Activated CD4-positive, CD25-positive, alpha-beta regulatory T cell treated with anti-CD3 and anti-CD28 coated beads, Interleukin-2, amount 50 U/mL, for 16 hours (primary cell): Measurements from ENCODE around the gene DCC.

Source experiments
- DNase-seq: peaks from one replicate; pipeline ENCODE4 v3.0.0-alpha.2; 2020; ENCODE audit warnings: low read depth, low spot score

The DCC gene

GRCh38 chr18:52339891-52340371, at the start of gene DCC:
Gene DCC, plus strand, starts transcription at chr18:52340197. Its CDS starts 591 bp downstream, at chr18:52340788.
- no peak for DNase-seq

DNA sequence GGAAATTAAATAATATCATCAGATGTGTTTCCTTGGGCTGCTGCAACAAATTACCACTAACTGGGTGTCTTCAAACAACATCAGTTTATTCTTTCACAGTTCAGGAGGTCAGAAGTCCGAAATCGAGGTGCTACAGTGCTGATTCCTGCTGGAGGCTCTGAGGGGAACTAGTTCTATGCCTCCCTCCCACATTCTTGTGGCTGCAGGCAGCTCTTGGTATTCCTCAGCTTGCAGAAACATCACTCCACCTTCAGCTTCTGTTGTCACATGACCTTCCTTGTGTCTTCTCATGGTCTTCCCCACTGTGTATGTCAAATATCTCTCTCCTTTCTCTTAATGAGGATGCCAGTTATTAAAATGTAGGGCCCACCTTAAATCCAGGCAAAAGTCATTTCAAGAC, 29.3 kb upstream of the DCC start:
- no peak for DNase-seq

- DNase-seq, result no peak
These were observed 28.7 kb upstream of the DCC start for GRCh38 chr18:52311331-52311730.

GRCh38 chr18:52312346-52312745, 27.7 kb upstream of the DCC start:
- no peak for DNase-seq

DNA sequence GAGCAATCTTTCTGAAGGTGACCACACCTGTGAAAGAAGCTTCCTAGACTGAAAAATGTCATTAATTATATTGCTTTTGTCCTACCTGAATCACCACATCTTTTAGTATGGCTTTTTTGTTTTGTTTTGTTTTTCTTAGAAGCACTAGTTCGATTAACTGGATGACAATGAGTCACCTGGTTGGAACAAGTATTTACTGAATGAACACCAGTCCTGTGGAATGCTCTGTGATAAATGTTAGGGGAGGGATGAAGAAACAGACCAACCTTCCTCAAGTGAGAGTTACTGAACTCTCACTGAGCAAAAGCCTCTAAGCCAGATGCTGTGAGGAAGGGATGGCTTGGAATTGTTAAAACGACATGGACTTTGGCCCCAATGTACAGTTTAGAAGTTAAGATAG, 26.8 kb upstream of the DCC start:
- no peak for DNase-seq

- no peak for DNase-seq
These were observed 20.5 kb upstream of the DCC start for GRCh38 chr18:52319424-52319983.

GRCh38 chr18:52322307-52322706, 17.7 kb upstream of the DCC start:
- no peak for DNase-seq

DNA sequence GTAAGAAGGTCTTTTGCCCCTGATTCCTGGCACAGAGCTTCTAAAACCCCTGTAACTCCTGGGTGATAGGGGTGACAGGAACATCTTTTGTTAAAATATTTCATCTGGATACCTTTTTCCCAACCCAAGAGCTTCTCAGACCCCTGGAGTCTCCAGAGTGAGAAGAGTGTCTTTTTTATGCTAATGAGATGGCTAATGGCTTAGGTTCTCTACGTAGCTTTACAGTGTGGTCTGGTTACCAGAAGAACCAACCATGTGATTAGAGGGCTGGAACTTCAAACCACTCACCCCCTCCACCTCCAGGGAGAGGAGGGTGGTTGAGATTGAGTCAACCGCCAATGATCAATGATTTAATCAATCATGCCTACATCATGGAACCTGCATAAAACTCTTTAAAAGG, 16.2 kb upstream of the DCC start:
- DNase-seq, result no peak

- no peak for DNase-seq
These were observed 14.0 kb upstream of the DCC start for GRCh38 chr18:52325997-52326396.

DNA sequence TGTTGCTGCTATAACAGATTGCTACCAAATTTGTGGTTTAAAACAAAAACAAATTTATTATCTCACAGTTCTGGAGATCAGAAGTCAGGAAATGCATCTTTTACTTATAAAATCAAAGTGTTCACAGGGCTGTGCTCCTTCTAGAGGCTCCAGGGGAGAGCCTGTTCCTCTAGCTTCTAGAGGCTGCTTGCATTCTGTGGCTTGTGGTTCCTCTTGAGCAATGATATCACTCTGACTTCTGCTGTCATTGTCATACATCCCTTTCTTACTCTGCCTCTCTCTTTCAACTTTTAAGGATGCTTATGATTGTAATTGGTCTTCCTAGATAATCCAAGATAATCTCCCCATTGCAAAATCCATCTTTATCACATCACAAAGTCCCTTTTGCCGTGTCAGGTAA, 6.1 kb upstream of the DCC start:
- no peak for DNase-seq

DNA sequence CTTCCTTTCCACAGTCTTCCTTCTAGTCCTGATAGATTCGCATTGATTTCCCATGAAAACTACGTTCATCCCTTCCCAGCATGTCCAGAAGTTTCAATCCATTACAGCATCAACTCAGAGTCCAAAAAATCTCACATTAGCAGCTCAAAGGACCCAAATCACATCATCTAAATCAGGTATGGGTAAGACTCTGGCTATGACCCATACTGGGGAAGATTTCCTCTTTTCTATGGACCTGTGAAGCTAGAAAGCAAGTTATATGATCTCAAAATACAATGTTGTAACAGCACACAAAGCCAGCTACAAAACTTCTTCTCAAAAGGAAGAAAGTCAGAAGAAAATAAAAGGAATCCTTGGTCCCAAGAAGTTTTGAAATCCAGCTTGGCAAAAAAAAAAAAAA, 5.7 kb upstream of the DCC start:
- no peak for DNase-seq

DNA sequence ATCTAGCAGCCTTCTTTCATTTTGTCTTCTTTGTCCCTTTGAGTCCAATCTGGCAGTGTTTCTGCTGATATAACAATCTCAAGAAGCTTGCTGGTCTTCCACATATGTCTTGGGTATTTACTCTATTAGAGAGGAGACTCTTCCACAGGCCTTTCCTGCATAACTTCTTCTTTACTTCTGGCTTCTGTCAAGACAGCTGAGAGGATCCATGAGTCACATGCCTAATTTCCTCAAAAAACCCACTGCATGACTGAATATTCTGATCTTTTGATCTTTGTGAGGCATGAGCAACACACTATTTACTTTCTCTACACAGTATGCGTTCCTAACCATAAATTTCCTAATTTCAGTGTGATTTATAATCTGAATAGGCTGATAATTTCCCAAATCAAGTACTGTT, 5.1 kb upstream of the DCC start:
- no peak for DNase-seq

GRCh38 chr18:52337276-52337675, 2.7 kb upstream of the DCC start:
- no peak for DNase-seq

DNA sequence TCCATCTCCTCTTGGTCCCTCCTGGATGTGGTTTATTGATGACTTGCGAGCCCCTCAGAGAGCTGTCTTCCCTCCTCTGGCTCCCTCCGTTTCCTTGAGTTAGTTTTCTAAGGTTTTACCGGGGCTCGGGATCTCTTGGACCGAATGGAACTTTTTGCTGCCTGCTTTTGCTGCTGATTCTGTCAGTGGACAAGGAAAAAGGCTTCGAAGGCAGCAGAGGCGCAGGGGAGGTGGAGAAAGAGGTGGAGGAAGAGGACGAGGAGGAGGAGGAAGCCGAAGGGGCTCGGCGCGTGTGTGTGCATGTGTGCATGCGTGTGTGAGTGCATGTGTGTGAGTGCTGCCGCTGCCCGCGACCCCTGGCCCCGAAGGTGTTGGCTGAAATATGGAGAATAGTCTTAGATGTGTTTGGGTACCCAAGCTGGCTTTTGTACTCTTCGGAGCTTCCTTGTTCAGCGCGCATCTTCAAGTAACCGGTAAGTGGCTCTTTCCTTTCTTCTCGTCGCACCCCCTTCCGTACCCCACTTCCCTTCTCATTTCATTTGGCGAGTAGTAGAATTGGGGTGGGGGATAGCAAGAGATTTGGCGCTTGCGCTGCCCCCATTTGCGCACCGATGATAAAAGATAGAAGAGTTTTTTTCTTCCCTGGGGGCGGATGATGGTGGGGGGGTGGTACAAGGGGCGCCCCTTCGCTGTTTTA, 557 bp downstream of the DCC start:
- DNase-seq, result no peak

DNA sequence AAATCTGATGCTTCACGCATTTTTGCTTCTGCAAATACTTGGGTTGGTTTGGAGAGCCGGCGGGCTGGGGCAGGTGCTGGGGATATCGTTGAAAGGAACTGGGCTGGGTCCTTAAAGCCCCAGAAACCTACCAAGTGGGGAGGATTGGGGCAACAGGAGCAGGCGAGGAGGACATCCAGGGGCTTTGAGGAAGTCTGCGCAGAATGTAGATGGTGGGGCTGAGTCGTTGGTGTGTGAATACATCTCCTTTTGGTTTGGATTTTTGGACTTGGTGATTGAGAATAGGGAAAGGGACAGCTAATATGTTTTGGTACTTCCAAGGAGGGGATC, 1.1 kb downstream of the DCC start:
- no peak for DNase-seq

- DNase-seq, result no peak
These were observed 1.8 kb downstream of the DCC start for GRCh38 chr18:52341608-52342381.

- DNase-seq, result no peak
These were observed 2.5 kb downstream of the DCC start for GRCh38 chr18:52342456-52342855.

DNA sequence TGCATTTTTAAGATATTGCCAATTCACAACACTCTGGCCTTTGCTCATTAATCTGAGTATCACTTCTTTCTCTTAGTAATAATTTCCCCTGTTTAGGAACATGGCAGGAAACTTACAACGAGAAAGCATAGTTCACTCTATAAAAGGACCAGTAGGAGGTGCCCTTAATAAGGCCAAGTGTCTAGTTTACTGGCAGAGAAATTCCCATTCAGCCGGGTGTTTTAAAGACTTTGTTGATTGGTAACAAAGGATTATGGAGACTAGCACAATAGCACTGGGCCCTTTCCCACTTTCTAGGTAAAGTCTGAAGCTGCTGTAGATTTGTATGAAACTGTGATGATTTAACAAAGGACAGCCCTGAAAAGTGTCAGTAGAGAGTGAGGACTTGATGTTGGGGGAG, 3.1 kb downstream of the DCC start:
- no peak for DNase-seq

- DNase-seq, result no peak
These were observed 3.8 kb downstream of the DCC start for GRCh38 chr18:52343731-52344340.

GRCh38 chr18:52344881-52345280, 4.9 kb downstream of the DCC start:
- DNase-seq, result no peak

DNA sequence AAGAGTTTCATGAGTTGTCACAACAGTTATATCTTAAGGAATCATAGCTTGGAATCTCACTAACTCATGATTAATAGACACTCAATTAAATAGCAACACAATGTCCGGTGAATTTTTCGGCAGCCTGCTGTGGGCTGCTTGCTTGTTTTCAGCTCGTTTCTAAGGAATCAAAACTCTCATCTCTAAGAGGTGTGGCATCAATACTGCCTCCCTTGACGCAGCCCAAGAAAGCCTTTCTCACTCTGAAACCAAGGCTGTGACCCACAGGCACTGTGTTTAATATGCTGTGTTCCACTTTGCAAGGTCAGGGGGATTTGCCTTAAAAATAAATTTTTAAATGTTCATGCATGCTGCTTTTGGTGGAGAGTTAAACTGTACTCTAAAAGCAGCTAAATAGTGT, 5.4 kb downstream of the DCC start:
- no peak for DNase-seq

DNA sequence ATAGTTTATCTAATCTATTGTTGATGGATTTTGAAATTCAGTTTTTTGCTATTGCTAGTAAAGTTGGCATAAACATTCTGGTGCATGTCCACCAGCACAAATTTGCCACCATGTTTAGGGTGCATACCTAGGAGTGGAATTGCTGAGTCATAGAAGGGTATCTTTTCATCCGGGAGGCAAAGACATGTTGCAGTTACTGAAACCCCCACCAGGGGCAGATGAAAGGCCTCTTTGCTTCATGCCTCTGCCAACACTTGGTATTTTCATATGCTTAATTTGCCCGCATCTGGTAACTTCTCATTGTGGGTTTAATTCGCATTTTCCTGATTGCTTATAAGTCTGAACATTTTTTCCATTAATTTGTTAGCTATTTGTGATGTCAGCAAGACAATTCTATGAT, 8.2 kb downstream of the DCC start:
- no peak for DNase-seq

- no peak for DNase-seq
These were observed 9.5 kb downstream of the DCC start for GRCh38 chr18:52349498-52349897.
